ENCODE measurements around the gene SPDYE6.
"Not testable (repeated sequence)": the region's sequence is repeated elsewhere in the genome, so short reads cannot be mapped to it uniquely, and the experiment has no call there.

Gene SPDYE6

GRCh38 chr7:102356344-102356743 lies at the start of gene SPDYE6:
Gene SPDYE6 (minus strand): TSS chr7:102356444. CDS start chr7:102356023, 421 bp downstream.
- DNase-seq: not testable (repeated sequence)

GRCh38 chr7:102404862-102405188 lies 48.6 kb upstream of the SPDYE6 start:
- DNase-seq: not testable (repeated sequence)

- no peak for DNase-seq
Observed at GRCh38 chr7:102404005-102404861, 48.0 kb upstream of the SPDYE6 start.

- DNase-seq: no peak
Observed at GRCh38 chr7:102403563-102403962, 47.3 kb upstream of the SPDYE6 start.

GRCh38 chr7:102400360-102400759 lies 44.1 kb upstream of the SPDYE6 start:
- DNase-seq: no peak

- no peak for DNase-seq
Observed at GRCh38 chr7:102398543-102398942, 42.3 kb upstream of the SPDYE6 start.

- DNase-seq: no peak
Observed at GRCh38 chr7:102396710-102397019, 40.4 kb upstream of the SPDYE6 start.

GRCh38 chr7:102395873-102396709 lies 39.8 kb upstream of the SPDYE6 start, which contains the start of gene PRKRIP1:
Gene PRKRIP1 (plus strand): TSS chr7:102396363. CDS start chr7:102396412, 49 bp downstream.
- DNase-seq: peak; percentile 91

- DNase-seq: no peak
Observed at GRCh38 chr7:102395592-102395872, 39.3 kb upstream of the SPDYE6 start.

- DNase-seq: no peak
Observed at GRCh38 chr7:102393467-102393866, 37.2 kb upstream of the SPDYE6 start.

- DNase-seq: no peak
Observed at GRCh38 chr7:102392330-102392729, 36.1 kb upstream of the SPDYE6 start.

- peak; percentile 83 for DNase-seq
Observed at GRCh38 chr7:102390697-102391484, 34.6 kb upstream of the SPDYE6 start.

- no peak for DNase-seq
Observed at GRCh38 chr7:102389810-102390209, 33.6 kb upstream of the SPDYE6 start.

- DNase-seq: no peak
Observed at GRCh38 chr7:102387064-102387463, 30.8 kb upstream of the SPDYE6 start.

- not testable (repeated sequence) for DNase-seq
Observed at GRCh38 chr7:102381696-102382425, 25.6 kb upstream of the SPDYE6 start.

- DNase-seq: not testable (repeated sequence)
Observed at GRCh38 chr7:102380837-102381236, 24.6 kb upstream of the SPDYE6 start.

- DNase-seq: no peak
Observed at GRCh38 chr7:102376964-102377466, 20.8 kb upstream of the SPDYE6 start.

GRCh38 chr7:102372796-102373195 lies 16.6 kb upstream of the SPDYE6 start:
- DNase-seq: not testable (repeated sequence)

- DNase-seq: not testable (repeated sequence)
Observed at GRCh38 chr7:102370038-102370437, 13.8 kb upstream of the SPDYE6 start.

GRCh38 chr7:102365390-102365789 lies 9.1 kb upstream of the SPDYE6 start:
- not testable (repeated sequence) for DNase-seq

GRCh38 chr7:102364394-102364886 lies 8.2 kb upstream of the SPDYE6 start:
- DNase-seq: not testable (repeated sequence)

All from right hindlimb (tissue), 1 donor.